ENCODE measurements around the gene MLLT3.

DNA sequence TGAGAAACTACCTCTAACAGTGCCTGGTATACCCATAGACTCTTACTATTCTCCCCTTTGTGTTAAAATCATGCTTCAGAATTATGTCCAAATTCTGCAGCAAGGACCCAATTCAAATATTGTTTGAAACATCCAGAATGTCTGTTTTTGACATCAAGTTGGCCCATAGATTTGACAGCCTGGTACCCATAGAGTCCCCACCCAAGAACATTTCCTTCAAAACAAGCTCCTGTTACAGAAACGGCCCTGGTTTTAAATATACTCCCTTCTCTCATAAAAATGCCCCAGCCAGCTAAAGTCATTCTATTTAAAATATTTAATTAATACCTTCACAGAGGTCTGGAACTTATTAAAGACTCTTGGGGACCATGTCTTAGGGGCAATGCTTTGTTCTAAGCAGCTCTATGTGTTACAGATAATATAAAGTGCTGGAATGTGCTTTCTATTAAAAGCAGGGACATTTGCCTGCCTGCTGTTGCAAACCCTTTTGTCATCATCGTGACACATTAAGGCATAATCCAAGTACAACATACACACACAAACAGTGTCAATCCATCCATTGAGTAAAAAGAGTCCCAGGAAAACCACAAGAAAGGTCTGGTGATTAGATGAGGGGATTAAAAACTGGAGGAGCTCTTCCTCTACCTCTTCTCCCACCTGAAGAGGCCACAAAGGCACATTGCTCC lies 321.7 kb downstream of the MLLT3 start:
- TF ChIP-seq, protein P1, sequence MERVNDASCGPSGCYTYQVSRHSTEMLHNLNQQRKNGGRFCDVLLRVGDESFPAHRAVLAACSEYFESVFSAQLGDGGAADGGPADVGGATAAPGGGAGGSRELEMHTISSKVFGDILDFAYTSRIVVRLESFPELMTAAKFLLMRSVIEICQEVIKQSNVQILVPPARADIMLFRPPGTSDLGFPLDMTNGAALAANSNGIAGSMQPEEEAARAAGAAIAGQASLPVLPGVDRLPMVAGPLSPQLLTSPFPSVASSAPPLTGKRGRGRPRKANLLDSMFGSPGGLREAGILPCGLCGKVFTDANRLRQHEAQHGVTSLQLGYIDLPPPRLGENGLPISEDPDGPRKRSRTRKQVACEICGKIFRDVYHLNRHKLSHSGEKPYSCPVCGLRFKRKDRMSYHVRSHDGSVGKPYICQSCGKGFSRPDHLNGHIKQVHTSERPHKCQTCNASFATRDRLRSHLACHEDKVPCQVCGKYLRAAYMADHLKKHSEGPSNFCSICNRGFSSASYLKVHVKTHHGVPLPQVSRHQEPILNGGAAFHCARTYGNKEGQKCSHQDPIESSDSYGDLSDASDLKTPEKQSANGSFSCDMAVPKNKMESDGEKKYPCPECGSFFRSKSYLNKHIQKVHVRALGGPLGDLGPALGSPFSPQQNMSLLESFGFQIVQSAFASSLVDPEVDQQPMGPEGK (CRISPR knock-in tag; IDR thresholded peaks at IDR 0.05; ENCODE audit: borderline replicate concordance) = no peak
- TF ChIP-seq ZC3H10 (CRISPR knock-in tag; IDR thresholded peaks at IDR 0.05) (no peak), RARB (CRISPR knock-in tag; IDR thresholded peaks at IDR 0.05) (no peak), TOX (CRISPR knock-in tag; IDR thresholded peaks at IDR 0.05; ENCODE audit: borderline replicate concordance) (no peak), ZFP3 (CRISPR knock-in tag; IDR thresholded peaks at IDR 0.05) (no peak), TCF4 (CRISPR knock-in tag; IDR thresholded peaks at IDR 0.05; ENCODE audit: borderline replicate concordance) (no peak)

Data from SK-N-SH treated with all-trans-retinoic acid at 6 μM for 48 hours (cell line).